Heart left ventricle (tissue), 13 donors: ENCODE data around the gene KRTAP4-4.

Experiments used
- POLR2A ChIP-seq, 2 donors: fragments of 450-650 bp; IDR thresholded peaks; one replicate each; pipeline ENCODE4 v1.6.1; 2017; ENCODE audit warnings: antibody characterized with exemption in 2 of 2, mild to moderate bottlenecking in 2 of 2, moderate library complexity in 2 of 2
- TF ChIP-seq, protein P1 (sequence below), 12 donors: fragments of 200-600 bp; sonication (generic) in 4 of 12; IDR thresholded peaks; one replicate each; pipeline versions ENCODE4 v1.5.0 to v1.8.0; 2018 to 2022; ENCODE audit warnings: antibody characterized with exemption in 12 of 12, mild to moderate bottlenecking in 5 of 12
- donor health status: ischemic (EF 13 %, LVEDD 7.1; RV severe dilation, severe dysfunction).
- donor health status: DM: no; HTN: yes; CAD: no.
- donor health status: DM: no; HTN: no; CAD: no.
- donor health status: ischemic (EF 25% LVEDD 6.9; RV normal size, moderate dysfunction).
- donor health status: ischemic (EF 25% LVEDD 5.7; RV mildly dilated, moderate dysfunction).
- donor health status: ischemic (EF 35%, LVEDD 5.7; RV mildly dilated, moderate dysfunction).
- donor health status: nonischemic (EF 11% LVEDD 7.7; RV severe dilation, severe dysfunction).
- donor health status: DM: yes; HTN: yes; CAD: no.
- donor health status: PGD.
- donor health status: ischemic (EF 29% LVEDD 5.4; RV normal size, mild dysfunction).
- donor health status: nonischemic (EF 23%, LVEDD 6.1; RV moderate dilation, normal function).

DNA sequence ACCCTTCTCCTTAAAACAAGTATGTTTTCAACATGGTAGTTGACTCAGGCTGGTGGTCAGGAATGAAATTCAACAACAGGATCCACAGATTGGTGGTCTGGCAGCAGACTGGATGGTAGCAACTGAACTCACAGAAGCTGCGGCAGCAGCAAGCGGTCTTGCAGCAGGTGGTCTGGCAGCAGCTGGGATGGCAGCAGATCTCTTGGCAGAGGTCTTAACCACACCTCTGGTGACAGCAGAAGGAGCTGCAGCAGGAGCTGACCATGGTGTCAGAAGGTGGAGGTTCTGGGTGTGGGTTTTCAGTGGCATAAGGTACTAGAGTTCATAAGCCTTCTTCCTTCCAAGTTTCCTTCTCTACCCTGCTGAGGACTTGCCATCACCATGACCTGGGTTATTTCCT lies 26.3 kb upstream of the KRTAP4-4 start:
- TF ChIP-seq, protein P1, sequence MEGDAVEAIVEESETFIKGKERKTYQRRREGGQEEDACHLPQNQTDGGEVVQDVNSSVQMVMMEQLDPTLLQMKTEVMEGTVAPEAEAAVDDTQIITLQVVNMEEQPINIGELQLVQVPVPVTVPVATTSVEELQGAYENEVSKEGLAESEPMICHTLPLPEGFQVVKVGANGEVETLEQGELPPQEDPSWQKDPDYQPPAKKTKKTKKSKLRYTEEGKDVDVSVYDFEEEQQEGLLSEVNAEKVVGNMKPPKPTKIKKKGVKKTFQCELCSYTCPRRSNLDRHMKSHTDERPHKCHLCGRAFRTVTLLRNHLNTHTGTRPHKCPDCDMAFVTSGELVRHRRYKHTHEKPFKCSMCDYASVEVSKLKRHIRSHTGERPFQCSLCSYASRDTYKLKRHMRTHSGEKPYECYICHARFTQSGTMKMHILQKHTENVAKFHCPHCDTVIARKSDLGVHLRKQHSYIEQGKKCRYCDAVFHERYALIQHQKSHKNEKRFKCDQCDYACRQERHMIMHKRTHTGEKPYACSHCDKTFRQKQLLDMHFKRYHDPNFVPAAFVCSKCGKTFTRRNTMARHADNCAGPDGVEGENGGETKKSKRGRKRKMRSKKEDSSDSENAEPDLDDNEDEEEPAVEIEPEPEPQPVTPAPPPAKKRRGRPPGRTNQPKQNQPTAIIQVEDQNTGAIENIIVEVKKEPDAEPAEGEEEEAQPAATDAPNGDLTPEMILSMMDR (IDR thresholded peaks at IDR 0.05): no peak
- TF ChIP-seq POLR2A (IDR thresholded peaks at IDR 0.05): no peak
